Stimulated activated effector memory CD8-positive, alpha-beta T cell treated with anti-CD3 and anti-CD28 coated beads, Interleukin-12 subunit alpha, Interleukin-12 subunit beta, amount 100 ng/mL, for 72 hours (primary cell): ENCODE measurements around the gene LINC00632.
"Not testable (repeated sequence)": the region's sequence is repeated elsewhere in the genome, so short reads cannot be mapped to it uniquely, and the experiment has no call there.

Source experiments
- ATAC-seq: fragments of 150-1000 bp; cut with Tn5 transposase; 2 replicates; pipeline ENCODE4 v1.10.0; 2021
- DNase-seq, 2 donors: peaks; one replicate each; pipeline ENCODE4 v3.0.0; 2021 to 2022; ENCODE audit warnings: low spot score in 2 of 2
- H3K27ac Mint-ChIP-seq: one replicate; pipeline ENCODE4 v1.8.0; 2022; ENCODE audit warnings: mild to moderate bottlenecking, mixed read lengths
- H3K36me3 Mint-ChIP-seq: one replicate; pipeline ENCODE4 v1.8.0; 2022; ENCODE audit warnings: mild to moderate bottlenecking, mixed read lengths
- H3K4me1 Mint-ChIP-seq: one replicate; pipeline ENCODE4 v1.8.0; 2022; ENCODE audit warnings: mixed read lengths
- H3K4me3 Mint-ChIP-seq: one replicate; pipeline ENCODE4 v1.8.0; 2022; ENCODE audit warnings: mild to moderate bottlenecking, mixed read lengths
- H3K9me3 Mint-ChIP-seq: one replicate; pipeline ENCODE4 v1.8.0; 2022; ENCODE audit warnings: mixed read lengths

Gene LINC00632

DNA sequence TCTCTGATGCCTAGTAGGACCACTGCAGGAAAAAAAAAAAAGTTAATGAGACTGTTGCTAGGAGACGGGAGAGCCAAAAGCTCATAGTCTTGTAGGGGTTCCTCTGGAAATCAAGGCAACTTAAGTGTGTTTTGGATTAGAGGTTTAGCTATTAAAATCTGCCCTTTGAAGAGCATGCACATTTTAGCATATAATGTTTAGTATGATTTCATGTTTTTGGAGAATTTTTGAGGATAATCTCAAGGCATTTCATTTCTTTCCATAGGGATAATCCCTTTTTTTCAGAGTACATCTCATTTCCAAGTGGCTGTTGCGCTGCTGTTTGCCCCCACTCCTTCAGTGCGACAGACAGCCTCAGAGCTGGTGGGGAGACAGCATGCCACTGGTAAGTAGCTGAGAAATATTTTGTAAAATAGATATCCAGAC lies at the start of gene LINC00632:
TSS of gene LINC00632 (plus strand) at position 339 of the 426 bp plus-strand sequence.
- ATAC-seq (no peak), DNase-seq (no peak)
- Mint-ChIP-seq H3K9me3 (no peaks in the 10 kb centered on the region), H3K27ac (no peak within 1 kb of the TSS), H3K4me3 (no peak within 1 kb of the TSS), H3K36me3 (no peaks in the 10 kb centered on the region), H3K4me1 (no peaks in the 10 kb centered on the region)

- Mint-ChIP-seq H3K4me1 (no peaks in the 10 kb centered on the region), H3K4me3 (no peak overlapping the region), H3K9me3 (no peaks in the 10 kb centered on the region), H3K36me3 (no peaks in the 10 kb centered on the region), H3K27ac (no peak overlapping the region)
- DNase-seq: no peak
- no peak for ATAC-seq
Observed at GRCh38 chrX:140661643-140662042, 47.9 kb upstream of the LINC00632 start.

- DNase-seq (no peak), ATAC-seq (no peak)
- no peak overlapping the region for H3K4me3 Mint-ChIP-seq
Observed at GRCh38 chrX:140664939-140665338, 44.6 kb upstream of the LINC00632 start.

GRCh38 chrX:140672840-140673731 lies 36.5 kb upstream of the LINC00632 start:
- ATAC-seq: no peak
- H3K4me3 Mint-ChIP-seq: no peak overlapping the region
- no peaks in the 10 kb centered on the region for H3K9me3 Mint-ChIP-seq
- H3K27ac Mint-ChIP-seq: no peak overlapping the region
- H3K36me3 Mint-ChIP-seq: no peaks in the 10 kb centered on the region
- DNase-seq: no peak
- H3K4me1 Mint-ChIP-seq: no peaks in the 10 kb centered on the region

More at GRCh38 chrX:140664939-140665338, 44.6 kb upstream of the LINC00632 start:
- H3K9me3 Mint-ChIP-seq: no peaks in the 10 kb centered on the region
- no peak overlapping the region for H3K27ac Mint-ChIP-seq
- no peaks in the 10 kb centered on the region for H3K36me3 Mint-ChIP-seq
- no peaks in the 10 kb centered on the region for H3K4me1 Mint-ChIP-seq

GRCh38 chrX:140687706-140688105 lies 21.9 kb upstream of the LINC00632 start:
- Mint-ChIP-seq H3K4me3 (no peak overlapping the region), H3K4me1 (no peaks in the 10 kb centered on the region), H3K27ac (no peak overlapping the region), H3K9me3 (peaks cover 14% of the 10 kb centered on the region), H3K36me3 (no peaks in the 10 kb centered on the region)
- DNase-seq (no peak), ATAC-seq (no peak)

GRCh38 chrX:140691596-140691995 lies 18.0 kb upstream of the LINC00632 start:
- not testable (repeated sequence) for H3K27ac Mint-ChIP-seq, ATAC-seq, H3K4me1 Mint-ChIP-seq, DNase-seq, H3K36me3 Mint-ChIP-seq, H3K9me3 Mint-ChIP-seq, H3K4me3 Mint-ChIP-seq

GRCh38 chrX:140697618-140698017 lies 11.9 kb upstream of the LINC00632 start:
- ATAC-seq: no peak
- H3K4me1 Mint-ChIP-seq: no peaks in the 10 kb centered on the region
- DNase-seq: no peak
- H3K36me3 Mint-ChIP-seq: no peaks in the 10 kb centered on the region
- no peak overlapping the region for H3K27ac Mint-ChIP-seq
- no peak overlapping the region for H3K4me3 Mint-ChIP-seq
- peaks cover 6% of the 10 kb centered on the region for H3K9me3 Mint-ChIP-seq

GRCh38 chrX:140701480-140701879 lies 8.1 kb upstream of the LINC00632 start:
- H3K9me3 Mint-ChIP-seq: peaks cover 4% of the 10 kb centered on the region
- DNase-seq (no peak), ATAC-seq (no peak)
- no peak overlapping the region for H3K4me3 Mint-ChIP-seq
- H3K27ac Mint-ChIP-seq: no peak overlapping the region
- H3K4me1 Mint-ChIP-seq: no peaks in the 10 kb centered on the region
- H3K36me3 Mint-ChIP-seq: no peaks in the 10 kb centered on the region

DNA sequence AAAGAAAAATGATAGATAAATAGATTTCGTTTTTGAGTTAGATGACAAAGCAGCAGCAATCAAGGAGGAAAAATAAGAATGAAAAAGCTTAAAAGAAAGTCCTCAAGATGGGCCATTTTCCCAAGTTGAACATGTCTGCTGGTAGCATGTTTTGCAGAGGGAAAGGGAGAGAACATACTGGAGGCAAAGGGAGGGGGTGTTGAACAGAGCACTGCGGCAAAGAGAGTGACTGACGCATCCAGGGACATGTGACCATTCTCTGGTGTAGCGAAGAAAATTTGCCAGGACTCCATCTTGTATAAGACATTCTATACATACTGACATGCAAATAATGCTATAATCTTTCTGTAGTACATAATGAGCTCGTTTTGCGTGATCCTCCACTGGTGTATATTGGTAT lies 1.2 kb downstream of the LINC00632 start:
- H3K27ac Mint-ChIP-seq: no peak overlapping the region
- ATAC-seq (no peak), DNase-seq (no peak)

GRCh38 chrX:140711894-140712293 lies 2.3 kb downstream of the LINC00632 start:
- no peak overlapping the region for H3K27ac Mint-ChIP-seq
- H3K36me3 Mint-ChIP-seq: no peaks in the 10 kb centered on the region
- H3K4me3 Mint-ChIP-seq: no peak overlapping the region
- H3K4me1 Mint-ChIP-seq: no peaks in the 10 kb centered on the region
- H3K9me3 Mint-ChIP-seq: peaks cover 3% of the 10 kb centered on the region
- DNase-seq: no peak
- no peak for ATAC-seq

More for the DNA sequence above, 1.2 kb downstream of the LINC00632 start:
- Mint-ChIP-seq H3K4me3 (no peak overlapping the region), H3K4me1 (no peaks in the 10 kb centered on the region), H3K9me3 (peaks cover 3% of the 10 kb centered on the region), H3K36me3 (no peaks in the 10 kb centered on the region)

GRCh38 chrX:140712413-140713173 lies 3.0 kb downstream of the LINC00632 start:
- Mint-ChIP-seq H3K27ac (no peak overlapping the region), H3K4me1 (no peaks in the 10 kb centered on the region)
- DNase-seq: no peak

GRCh38 chrX:140713174-140713539 lies 3.6 kb downstream of the LINC00632 start:
- H3K9me3 Mint-ChIP-seq: peaks cover 3% of the 10 kb centered on the region
- DNase-seq (no peak), ATAC-seq (no peak)
- no peak overlapping the region for H3K27ac Mint-ChIP-seq
- H3K4me3 Mint-ChIP-seq: no peak overlapping the region
- H3K36me3 Mint-ChIP-seq: no peaks in the 10 kb centered on the region
- no peaks in the 10 kb centered on the region for H3K4me1 Mint-ChIP-seq

More at GRCh38 chrX:140712413-140713173, 3.0 kb downstream of the LINC00632 start:
- no peak overlapping the region for H3K4me3 Mint-ChIP-seq
- no peak for ATAC-seq
- H3K9me3 Mint-ChIP-seq: peaks cover 3% of the 10 kb centered on the region
- no peaks in the 10 kb centered on the region for H3K36me3 Mint-ChIP-seq

DNA sequence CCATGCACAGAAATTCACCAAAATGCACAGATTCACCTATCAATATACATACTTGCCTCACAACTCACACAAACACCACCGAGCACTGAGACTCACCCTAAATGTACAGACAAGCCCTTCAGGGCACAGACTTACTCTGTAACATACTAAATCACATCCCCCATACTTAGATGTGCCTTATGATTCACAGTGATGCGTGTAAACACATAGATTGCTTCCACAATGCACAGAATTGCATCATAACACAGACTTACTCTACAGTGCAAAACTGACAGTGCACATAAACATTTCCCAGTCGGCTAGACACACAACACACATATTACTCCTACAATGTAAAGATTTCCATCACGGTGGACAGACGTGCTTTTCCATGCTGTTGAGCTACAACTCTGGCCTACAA lies 6.2 kb downstream of the LINC00632 start:
- Mint-ChIP-seq H3K4me3 (no peak overlapping the region), H3K9me3 (peaks cover 8% of the 10 kb centered on the region), H3K36me3 (no peaks in the 10 kb centered on the region), H3K4me1 (no peaks in the 10 kb centered on the region), H3K27ac (no peak overlapping the region)
- DNase-seq (no peak), ATAC-seq (no peak)

DNA sequence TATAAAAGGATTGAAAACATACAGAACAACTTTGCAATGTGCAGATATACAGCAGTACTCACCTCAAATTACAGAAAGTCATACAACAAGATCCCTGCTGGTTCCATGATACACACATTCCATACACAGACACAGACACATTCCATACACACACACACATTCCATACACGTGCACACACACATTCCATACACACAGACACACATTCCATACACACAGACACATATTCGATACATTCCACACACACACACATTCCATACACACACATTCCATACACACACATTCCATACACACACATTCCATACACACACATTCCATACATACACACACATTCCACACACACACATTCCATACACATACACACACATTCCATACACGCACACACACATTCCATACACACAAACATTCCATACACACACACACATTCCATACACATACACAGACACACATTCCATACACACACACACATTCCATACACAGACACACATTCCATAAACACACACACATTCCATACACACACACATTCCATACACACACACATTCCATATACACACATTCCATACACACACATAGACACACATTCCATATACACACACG lies 13.7 kb downstream of the LINC00632 start:
- Mint-ChIP-seq H3K36me3 (no peaks in the 10 kb centered on the region), H3K27ac (no peak overlapping the region), H3K4me1 (no peaks in the 10 kb centered on the region), H3K4me3 (no peak overlapping the region), H3K9me3 (peaks cover 5% of the 10 kb centered on the region)
- ATAC-seq (no peak), DNase-seq (no peak)

DNA sequence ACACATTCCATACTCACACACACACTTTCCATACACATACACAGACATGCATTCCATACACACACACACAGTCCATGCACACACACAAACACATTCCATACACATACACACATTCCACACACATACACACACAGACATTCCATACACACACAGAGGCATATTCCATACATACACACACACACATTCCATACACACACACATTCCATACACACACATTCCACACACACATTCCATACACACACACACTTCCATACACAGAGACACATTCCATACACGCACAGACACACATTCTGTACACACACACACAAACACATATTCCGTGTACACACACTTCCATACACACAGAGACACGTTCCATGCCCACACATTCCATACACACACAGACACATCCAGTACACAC lies 14.8 kb downstream of the LINC00632 start:
- Mint-ChIP-seq H3K36me3 (no peaks in the 10 kb centered on the region), H3K4me3 (no peak overlapping the region), H3K4me1 (no peaks in the 10 kb centered on the region), H3K9me3 (no peaks in the 10 kb centered on the region), H3K27ac (no peak overlapping the region)
- ATAC-seq: no peak
- DNase-seq: no peak
